ENCODE data around the gene CALHM4.

Gene CALHM4

GRCh38 chr6:116570856-116571682 is 17.5 kb downstream of the CALHM4 start, which contains the start of gene RWDD1:
RWDD1 (plus strand) TSS chr6:116571504; CDS start chr6:116571583, 79 bp downstream.
- DNase-seq = peak; percentile 98
- no peaks in the 10 kb centered on the region for H3K9me3 ChIP-seq (replicated peaks; ENCODE audit: insufficient read depth, low read length)
- TF ChIP-seq, protein P1, sequence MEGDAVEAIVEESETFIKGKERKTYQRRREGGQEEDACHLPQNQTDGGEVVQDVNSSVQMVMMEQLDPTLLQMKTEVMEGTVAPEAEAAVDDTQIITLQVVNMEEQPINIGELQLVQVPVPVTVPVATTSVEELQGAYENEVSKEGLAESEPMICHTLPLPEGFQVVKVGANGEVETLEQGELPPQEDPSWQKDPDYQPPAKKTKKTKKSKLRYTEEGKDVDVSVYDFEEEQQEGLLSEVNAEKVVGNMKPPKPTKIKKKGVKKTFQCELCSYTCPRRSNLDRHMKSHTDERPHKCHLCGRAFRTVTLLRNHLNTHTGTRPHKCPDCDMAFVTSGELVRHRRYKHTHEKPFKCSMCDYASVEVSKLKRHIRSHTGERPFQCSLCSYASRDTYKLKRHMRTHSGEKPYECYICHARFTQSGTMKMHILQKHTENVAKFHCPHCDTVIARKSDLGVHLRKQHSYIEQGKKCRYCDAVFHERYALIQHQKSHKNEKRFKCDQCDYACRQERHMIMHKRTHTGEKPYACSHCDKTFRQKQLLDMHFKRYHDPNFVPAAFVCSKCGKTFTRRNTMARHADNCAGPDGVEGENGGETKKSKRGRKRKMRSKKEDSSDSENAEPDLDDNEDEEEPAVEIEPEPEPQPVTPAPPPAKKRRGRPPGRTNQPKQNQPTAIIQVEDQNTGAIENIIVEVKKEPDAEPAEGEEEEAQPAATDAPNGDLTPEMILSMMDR (IDR thresholded peaks at IDR 0.05; ENCODE audit: low read length) = no peak; the same call in 1 of the 2 replicates
- no peak for TF ChIP-seq EZH2phosphoT487 (IDR thresholded peaks at IDR 0.05; ENCODE audit: low read length)
- TF ChIP-seq EZH2 (optimal IDR thresholded peaks at IDR 0.05; ENCODE audit: low read depth, low read length) = no peak
- no peaks in the 10 kb centered on the region for H3K27me3 ChIP-seq (replicated peaks; ENCODE audit: insufficient read depth, low read length)
- no peaks in the 10 kb centered on the region for H4K20me1 ChIP-seq (ENCODE audit: insufficient read depth, low read length)
- H3K9me2 ChIP-seq (replicated peaks; ENCODE audit: insufficient read depth, low read length) = no peaks in the 10 kb centered on the region
- H3K79me2 ChIP-seq (ENCODE audit: low read length) = peaks cover 56% of the 10 kb centered on the region
- peak within 1 kb of the TSS; percentile 89 for H2AFZ ChIP-seq (ENCODE audit: low read length)
- H3K4me1 ChIP-seq (ENCODE audit: low read length) = peaks cover 13% of the 10 kb centered on the region
- H3K36me3 ChIP-seq (replicated peaks; ENCODE audit: insufficient read depth, low read length) = no peaks in the 10 kb centered on the region
- H3K4me3 ChIP-seq (ENCODE audit: low read length) = peak within 1 kb of the TSS; percentile 97
- H3K9ac ChIP-seq (ENCODE audit: low read length) = peak within 1 kb of the TSS; percentile 92
- peaks cover 8% of the 10 kb centered on the region for H3F3A ChIP-seq (ENCODE audit: insufficient read depth, low read length)
- H3K4me2 ChIP-seq (ENCODE audit: low read depth, low read length) = peak within 1 kb of the TSS; percentile 80
- H3K27ac ChIP-seq (ENCODE audit: low read length) = peak within 1 kb of the TSS; percentile 86

GRCh38 chr6:116571683-116572000 is 18.1 kb downstream of the CALHM4 start:
- TF ChIP-seq EZH2 (optimal IDR thresholded peaks at IDR 0.05; ENCODE audit: low read depth, low read length) (no peak), EZH2phosphoT487 (IDR thresholded peaks at IDR 0.05; ENCODE audit: low read length) (no peak)
- TF ChIP-seq, protein P1 (IDR thresholded peaks at IDR 0.05; ENCODE audit: low read length) = no peak
- peak overlapping the region; percentile 70 for H3K4me2 ChIP-seq (ENCODE audit: low read depth, low read length)
- peak overlapping the region; percentile 86 for H3K27ac ChIP-seq (ENCODE audit: low read length)
- H3F3A ChIP-seq (ENCODE audit: insufficient read depth, low read length) = peaks cover 8% of the 10 kb centered on the region
- no peaks in the 10 kb centered on the region for H3K36me3 ChIP-seq (replicated peaks; ENCODE audit: insufficient read depth, low read length)
- no peaks in the 10 kb centered on the region for H4K20me1 ChIP-seq (ENCODE audit: insufficient read depth, low read length)
- H2AFZ ChIP-seq (ENCODE audit: low read length) = peak overlapping the region; percentile 89
- no peaks in the 10 kb centered on the region for H3K27me3 ChIP-seq (replicated peaks; ENCODE audit: insufficient read depth, low read length)
- peaks cover 13% of the 10 kb centered on the region for H3K4me1 ChIP-seq (ENCODE audit: low read length)
- H3K79me2 ChIP-seq (ENCODE audit: low read length) = peaks cover 62% of the 10 kb centered on the region
- H3K9me3 ChIP-seq (replicated peaks; ENCODE audit: insufficient read depth, low read length) = no peaks in the 10 kb centered on the region
- peak overlapping the region; percentile 92 for H3K9ac ChIP-seq (ENCODE audit: low read length)
- DNase-seq = no peak
- H3K9me2 ChIP-seq (replicated peaks; ENCODE audit: insufficient read depth, low read length) = no peaks in the 10 kb centered on the region
- peak overlapping the region; percentile 97 for H3K4me3 ChIP-seq (ENCODE audit: low read length)

DNA sequence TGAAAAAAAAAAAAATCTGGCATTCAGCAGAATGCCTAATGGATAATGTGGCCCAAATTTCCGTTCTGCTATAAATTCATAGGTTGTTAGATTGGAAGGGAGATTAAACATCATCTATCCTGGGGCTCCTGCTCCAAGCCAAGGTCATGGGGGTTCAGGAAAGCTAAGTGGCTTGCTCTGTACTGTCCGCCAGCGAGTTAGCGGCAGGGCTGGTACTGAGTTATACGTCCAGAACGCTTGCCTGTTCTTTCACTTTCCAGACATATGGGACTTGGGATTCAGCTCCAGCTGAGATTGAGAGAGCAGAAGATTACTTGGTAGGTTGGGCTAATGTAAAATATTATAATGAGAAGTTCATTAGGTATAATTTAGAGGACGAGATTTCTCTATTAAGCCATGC is 18.6 kb downstream of the CALHM4 start:
- Histone ChIP-seq H3K79me2 (ENCODE audit: low read length) (peaks cover 67% of the 10 kb centered on the region), H2AFZ (ENCODE audit: low read length) (peak overlapping the region; percentile 89), H4K20me1 (ENCODE audit: insufficient read depth, low read length) (no peaks in the 10 kb centered on the region), H3K4me3 (ENCODE audit: low read length) (peak overlapping the region; percentile 97), H3K9ac (ENCODE audit: low read length) (peak overlapping the region; percentile 92), H3K27ac (ENCODE audit: low read length) (peak overlapping the region; percentile 86; the same call in 1 of the 2 replicates), H3K4me1 (ENCODE audit: low read length) (peaks cover 13% of the 10 kb centered on the region), H3K36me3 (replicated peaks; ENCODE audit: insufficient read depth, low read length) (no peaks in the 10 kb centered on the region), H3K4me2 (ENCODE audit: low read depth, low read length) (peak overlapping the region; percentile 70), H3K9me3 (replicated peaks; ENCODE audit: insufficient read depth, low read length) (no peaks in the 10 kb centered on the region), H3F3A (ENCODE audit: insufficient read depth, low read length) (peaks cover 8% of the 10 kb centered on the region), H3K27me3 (replicated peaks; ENCODE audit: insufficient read depth, low read length) (no peaks in the 10 kb centered on the region), H3K9me2 (replicated peaks; ENCODE audit: insufficient read depth, low read length) (no peaks in the 10 kb centered on the region)
- no peak for TF ChIP-seq EZH2 (optimal IDR thresholded peaks at IDR 0.05; ENCODE audit: low read depth, low read length)
- TF ChIP-seq EZH2phosphoT487 (IDR thresholded peaks at IDR 0.05; ENCODE audit: low read length) = no peak
- peak; percentile 29 for DNase-seq

All from MM.1S (cell line).